ENCODE results near the gene KDM2A. TPM values are rescaled to one million over a fixed set of nuclear protein-coding genes. Genes with fewer than 3 reads are reported as not detected.

The KDM2A gene
- total RNA-seq, 4 donors from 2014 or later = 52.2 to 104 (median 75.7) TPM

DNA sequence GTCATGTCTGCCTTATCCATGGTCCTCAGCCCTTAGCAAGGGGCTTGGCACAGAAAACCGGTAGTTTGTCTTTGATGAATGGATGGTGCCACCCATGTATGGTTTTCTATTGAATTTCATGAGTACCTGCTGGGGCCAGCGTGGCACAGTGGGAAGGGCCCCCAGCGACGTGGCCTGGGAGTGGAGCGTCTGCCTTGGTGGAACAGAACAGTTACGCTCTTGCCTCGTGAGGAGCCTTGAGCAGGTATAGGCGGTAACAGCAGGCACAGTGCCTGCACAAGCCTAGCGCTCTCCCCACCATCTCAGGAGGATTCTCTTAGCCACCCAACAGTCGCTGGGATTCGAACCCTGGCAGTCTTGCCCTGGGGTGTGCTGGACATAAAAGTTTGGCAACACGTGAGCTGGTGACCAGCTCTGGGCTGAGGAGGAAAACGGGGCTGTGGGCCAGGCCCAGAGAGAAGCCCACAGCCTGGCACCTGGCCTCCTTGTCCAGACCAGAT, 181.2 kb downstream of the KDM2A start:
- TF ChIP-seq, protein P1, sequence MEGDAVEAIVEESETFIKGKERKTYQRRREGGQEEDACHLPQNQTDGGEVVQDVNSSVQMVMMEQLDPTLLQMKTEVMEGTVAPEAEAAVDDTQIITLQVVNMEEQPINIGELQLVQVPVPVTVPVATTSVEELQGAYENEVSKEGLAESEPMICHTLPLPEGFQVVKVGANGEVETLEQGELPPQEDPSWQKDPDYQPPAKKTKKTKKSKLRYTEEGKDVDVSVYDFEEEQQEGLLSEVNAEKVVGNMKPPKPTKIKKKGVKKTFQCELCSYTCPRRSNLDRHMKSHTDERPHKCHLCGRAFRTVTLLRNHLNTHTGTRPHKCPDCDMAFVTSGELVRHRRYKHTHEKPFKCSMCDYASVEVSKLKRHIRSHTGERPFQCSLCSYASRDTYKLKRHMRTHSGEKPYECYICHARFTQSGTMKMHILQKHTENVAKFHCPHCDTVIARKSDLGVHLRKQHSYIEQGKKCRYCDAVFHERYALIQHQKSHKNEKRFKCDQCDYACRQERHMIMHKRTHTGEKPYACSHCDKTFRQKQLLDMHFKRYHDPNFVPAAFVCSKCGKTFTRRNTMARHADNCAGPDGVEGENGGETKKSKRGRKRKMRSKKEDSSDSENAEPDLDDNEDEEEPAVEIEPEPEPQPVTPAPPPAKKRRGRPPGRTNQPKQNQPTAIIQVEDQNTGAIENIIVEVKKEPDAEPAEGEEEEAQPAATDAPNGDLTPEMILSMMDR (IDR thresholded peaks at IDR 0.05; ENCODE audit: low read depth) = no peak

DNA sequence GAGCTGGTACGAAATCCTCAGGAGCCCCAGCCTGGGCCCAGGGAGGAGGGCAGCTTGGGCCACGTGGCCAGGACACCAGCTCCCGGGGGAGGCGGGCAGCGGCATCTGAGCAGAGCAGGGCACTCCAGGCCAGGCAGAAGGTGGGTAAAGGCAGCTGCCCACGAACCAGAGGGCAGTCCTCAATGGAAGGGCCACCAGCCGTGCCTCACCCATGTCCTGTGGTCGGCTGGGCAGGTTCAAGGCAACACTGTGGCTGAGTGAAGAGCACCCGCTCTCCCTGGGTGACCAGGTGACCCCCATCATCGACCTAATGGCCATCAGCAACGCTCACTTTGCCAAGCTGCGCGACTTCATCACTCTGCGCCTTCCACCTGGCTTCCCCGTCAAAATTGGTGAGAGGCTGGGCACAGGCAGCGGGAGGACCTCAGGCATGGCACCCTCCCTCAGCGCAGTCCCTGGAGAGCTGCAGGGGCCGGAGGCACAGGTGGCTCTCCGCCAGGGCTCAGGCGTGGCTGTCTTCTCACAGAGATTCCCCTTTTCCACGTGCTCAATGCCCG, 181.8 kb downstream of the KDM2A start:
- TF ChIP-seq, protein P1 (IDR thresholded peaks at IDR 0.05; ENCODE audit: low read depth) = no peak

DNA sequence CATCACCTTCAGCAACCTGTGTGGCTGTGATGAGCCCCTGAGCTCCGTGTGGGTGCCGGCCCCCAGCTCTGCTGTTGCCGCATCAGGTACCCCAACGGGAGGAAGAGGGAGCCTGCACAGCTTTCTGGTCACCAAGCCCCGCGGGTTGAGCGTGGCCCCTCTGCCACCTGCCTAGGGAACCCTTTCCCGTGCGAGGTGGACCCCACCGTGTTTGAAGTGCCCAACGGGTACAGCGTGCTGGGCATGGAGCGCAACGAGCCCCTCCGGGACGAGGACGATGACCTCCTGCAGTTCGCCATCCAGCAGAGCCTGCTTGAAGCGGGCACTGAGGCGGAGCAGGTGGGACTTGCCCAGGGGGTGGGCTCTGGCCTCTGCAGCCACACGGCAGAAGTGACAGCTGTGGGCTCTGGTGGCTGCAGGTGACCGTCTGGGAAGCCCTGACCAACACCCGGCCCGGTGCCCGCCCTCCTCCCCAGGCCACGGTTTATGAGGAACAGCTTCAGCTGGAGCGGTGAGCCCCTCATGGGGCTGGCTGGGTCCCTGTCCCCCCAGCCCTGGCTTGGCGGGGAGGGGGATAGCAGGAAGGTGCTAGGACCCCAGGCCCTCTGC, 182.4 kb downstream of the KDM2A start:
- TF ChIP-seq, protein P1 (IDR thresholded peaks at IDR 0.05; ENCODE audit: low read depth) = no peak

DNA sequence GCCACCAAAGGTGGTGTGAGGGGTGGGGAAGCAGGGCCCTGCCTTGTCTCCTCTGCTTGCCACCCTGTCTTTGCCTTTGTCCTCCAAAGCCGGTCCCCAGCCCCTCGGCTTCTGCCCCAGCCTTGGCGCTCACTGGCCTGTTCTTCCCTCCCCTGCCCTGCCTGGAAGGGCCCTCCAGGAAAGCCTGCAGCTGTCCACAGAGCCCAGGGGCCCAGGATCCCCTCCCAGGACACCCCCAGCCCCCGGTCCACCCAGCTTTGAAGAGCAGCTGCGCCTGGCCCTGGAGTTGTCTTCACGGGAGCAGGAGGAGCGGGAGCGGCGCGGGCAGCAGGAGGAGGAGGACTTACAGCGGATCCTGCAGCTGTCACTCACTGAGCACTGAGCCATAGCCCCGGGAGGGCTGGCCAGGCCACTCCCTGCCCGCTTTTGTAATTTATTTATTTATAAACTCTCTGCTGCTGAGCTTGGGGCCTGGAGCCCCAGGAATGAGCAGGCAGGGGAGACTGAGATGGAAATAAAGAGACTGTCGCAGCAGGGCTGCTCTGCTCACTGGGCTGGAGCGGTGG, 183.0 kb downstream of the KDM2A start:
- TF ChIP-seq, protein P1 (IDR thresholded peaks at IDR 0.05; ENCODE audit: low read depth) = no peak

DNA sequence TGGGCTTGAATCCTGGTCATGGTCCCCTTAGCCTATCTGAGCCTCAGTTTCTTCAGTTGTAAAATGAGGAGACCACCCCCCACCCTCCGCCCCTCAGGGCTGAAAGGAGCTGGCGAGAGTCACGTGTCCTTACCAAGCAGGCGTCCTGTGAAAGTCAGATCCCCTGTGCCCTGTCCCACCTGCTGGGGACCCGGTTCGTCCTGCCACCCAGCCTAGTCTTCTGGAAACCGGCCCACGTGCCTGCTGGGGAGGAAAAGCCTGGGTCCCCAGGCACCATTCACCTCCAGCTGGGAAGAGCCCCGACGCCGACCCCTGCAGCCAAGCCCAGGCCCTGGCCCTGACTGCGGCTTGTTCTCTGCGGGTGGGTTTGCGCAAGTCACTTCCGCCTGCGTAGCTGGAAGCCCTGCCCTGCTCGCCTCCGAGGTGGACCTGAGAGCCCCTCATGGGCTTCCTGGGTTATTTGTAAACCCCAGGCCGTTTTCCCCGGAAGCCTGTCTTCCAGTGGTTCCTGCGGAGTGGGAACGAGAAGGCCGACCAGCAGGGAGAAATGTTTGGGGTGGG, 183.6 kb downstream of the KDM2A start:
- TF ChIP-seq, protein P1 (IDR thresholded peaks at IDR 0.05; ENCODE audit: low read depth) = no peak

DNA sequence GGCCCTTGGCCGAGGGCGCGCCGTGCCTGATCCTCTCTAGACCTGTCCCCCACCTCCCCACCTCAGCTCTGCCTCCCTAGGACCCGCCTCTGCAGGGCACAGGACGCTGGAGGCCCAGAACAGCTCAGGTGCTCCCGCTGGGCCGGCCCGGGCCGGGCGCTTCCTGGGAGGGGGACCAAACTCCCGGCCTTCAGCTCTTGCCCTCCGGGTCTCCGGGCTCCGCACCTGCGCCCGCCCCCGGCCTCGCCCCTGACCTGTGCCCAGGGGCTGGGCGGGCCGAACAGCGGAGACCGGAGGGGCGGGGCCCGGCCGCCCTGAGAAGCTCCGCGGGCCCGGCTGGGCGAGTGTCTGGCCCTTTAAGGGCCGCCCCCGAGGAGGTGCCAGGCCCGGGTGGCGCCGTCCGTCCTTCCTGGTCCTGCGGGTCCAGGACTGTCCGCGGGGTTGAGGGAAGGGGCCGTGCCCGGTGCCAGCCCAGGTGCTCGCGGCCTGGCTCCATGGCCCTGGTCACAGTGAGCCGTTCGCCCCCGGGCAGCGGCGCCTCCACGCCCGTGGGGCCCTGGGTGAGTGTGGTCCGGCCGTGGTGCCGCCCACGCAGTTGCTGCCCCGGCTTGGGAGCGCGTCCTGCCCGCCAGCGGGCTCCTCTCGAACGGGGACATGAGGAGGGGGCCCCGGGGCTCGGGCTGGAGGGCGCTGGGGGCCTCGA, 184.2 kb downstream of the KDM2A start, which contains the start of gene SSH3:
Gene SSH3 (plus strand): TSS at position 399 of the 703 bp plus-strand sequence. CDS start 96 bp downstream, at position 495.
- TF ChIP-seq, protein P1 (IDR thresholded peaks at IDR 0.05; ENCODE audit: low read depth) = no peak

All from subcutaneous adipose tissue (tissue), 4 donors.